ENCODE results near the gene PXK. TPM values are rescaled to one million over a fixed set of nuclear protein-coding genes. Genes with fewer than 3 reads are reported as not detected.
A peak's percentile ranks its signal among the peaks of the same experiment; 100 is the strongest.

Gene PXK
- polyA plus RNA-seq, 1 donor (not counting 4 experiments of a cell fraction or from before 2014, with no cell fraction given), result 12.2 TPM

GRCh38 chr3:58469096-58469495, 136.4 kb downstream of the PXK start:
- Histone ChIP-seq H3K4me1 (ENCODE audit: control insufficient read depth, extremely low read depth, insufficient read depth, low read length) (peaks cover 19% of the 10 kb centered on the region), H3K9me1 (ENCODE audit: control insufficient read depth, extremely low read depth, insufficient read depth, low read length) (no peaks in the 10 kb centered on the region), H3K79me2 (ENCODE audit: control insufficient read depth, insufficient read depth, low read length) (no peaks in the 10 kb centered on the region), H3K9ac (ENCODE audit: control insufficient read depth, extremely low read depth, insufficient read depth, low read length) (no peak overlapping the region), H3K4me2 (ENCODE audit: control insufficient read depth, extremely low read depth, insufficient read depth, low read depth, low read length) (no peak overlapping the region), H3K9me3 (ENCODE audit: control insufficient read depth, low read depth, low read length) (no peaks in the 10 kb centered on the region), H3K27ac (ENCODE audit: control insufficient read depth, insufficient read depth, low read length) (no peak overlapping the region), H4K20me1 (ENCODE audit: control insufficient read depth, extremely low read depth, insufficient read depth, low read length) (no peaks in the 10 kb centered on the region), H3K27me3 (ENCODE audit: control insufficient read depth, extremely low read depth, insufficient read depth, low read length) (no peaks in the 10 kb centered on the region), H3K4me3 (ENCODE audit: control insufficient read depth in 2 of 3, extremely low read depth in 1 of 3, insufficient read depth in 2 of 3, low read depth in 1 of 3, low read length in 3 of 3) (no peak overlapping the region), H3K36me3 (ENCODE audit: control insufficient read depth in 2 of 2, extremely low read depth in 1 of 2, insufficient read depth in 2 of 2, low read length in 2 of 2) (no peaks in the 10 kb centered on the region), H2AFZ (ENCODE audit: control insufficient read depth, low read length) (no peak overlapping the region)
- FAIRE-seq (no peak), DNase-seq (ENCODE audit: low read depth, low spot score) (no peak)
- dilution Hi-C loops (cut with MboI; ENCODE audit: extremely low pct_ligation_motif_present, low sequenced_read_pairs), result no loop called here
- no peak for TF ChIP-seq EZH2 (IDR thresholded peaks at IDR 0.05; ENCODE audit: low read length)
- TF ChIP-seq CTCF (optimal IDR thresholded peaks at IDR 0.05 in 1 of 3, IDR thresholded peaks at IDR 0.05 in 1 of 3, conservative IDR thresholded peaks at IDR 0.05 in 1 of 3; ENCODE audit: extremely low read depth in 1 of 3, insufficient read depth in 2 of 3, low read length in 3 of 3), result no peak

- Histone ChIP-seq H3K36me3 (ENCODE audit: control insufficient read depth in 2 of 2, extremely low read depth in 1 of 2, insufficient read depth in 2 of 2, low read length in 2 of 2) (no peaks in the 10 kb centered on the region), H3K79me2 (ENCODE audit: control insufficient read depth, insufficient read depth, low read length) (no peaks in the 10 kb centered on the region), H3K9me3 (ENCODE audit: control insufficient read depth, low read depth, low read length) (no peaks in the 10 kb centered on the region), H4K20me1 (ENCODE audit: control insufficient read depth, extremely low read depth, insufficient read depth, low read length) (no peaks in the 10 kb centered on the region), H2AFZ (ENCODE audit: control insufficient read depth, low read length) (no peak overlapping the region), H3K9me1 (ENCODE audit: control insufficient read depth, extremely low read depth, insufficient read depth, low read length) (no peaks in the 10 kb centered on the region), H3K4me1 (ENCODE audit: control insufficient read depth, extremely low read depth, insufficient read depth, low read length) (peaks cover 17% of the 10 kb centered on the region), H3K27me3 (ENCODE audit: control insufficient read depth, extremely low read depth, insufficient read depth, low read length) (no peaks in the 10 kb centered on the region), H3K4me2 (ENCODE audit: control insufficient read depth, extremely low read depth, insufficient read depth, low read depth, low read length) (peak overlapping the region; percentile 78), H3K4me3 (ENCODE audit: control insufficient read depth in 2 of 3, extremely low read depth in 1 of 3, insufficient read depth in 2 of 3, low read depth in 1 of 3, low read length in 3 of 3) (no peak overlapping the region), H3K9ac (ENCODE audit: control insufficient read depth, extremely low read depth, insufficient read depth, low read length) (no peak overlapping the region), H3K27ac (ENCODE audit: control insufficient read depth, insufficient read depth, low read length) (no peak overlapping the region)
- FAIRE-seq (no peak), DNase-seq (ENCODE audit: low read depth, low spot score) (no peak)
- dilution Hi-C loops (cut with MboI; ENCODE audit: extremely low pct_ligation_motif_present, low sequenced_read_pairs), result no loop called here
- TF ChIP-seq CTCF (optimal IDR thresholded peaks at IDR 0.05 in 1 of 3, IDR thresholded peaks at IDR 0.05 in 1 of 3, conservative IDR thresholded peaks at IDR 0.05 in 1 of 3; ENCODE audit: extremely low read depth in 1 of 3, insufficient read depth in 2 of 3, low read length in 3 of 3) (no peak), EZH2 (IDR thresholded peaks at IDR 0.05; ENCODE audit: low read length) (no peak)
Observed at GRCh38 chr3:58470363-58471024, 137.8 kb downstream of the PXK start.

Measured in keratinocyte (primary cell).